ENCODE results near the gene CLEC12A.

The CLEC12A gene

DNA sequence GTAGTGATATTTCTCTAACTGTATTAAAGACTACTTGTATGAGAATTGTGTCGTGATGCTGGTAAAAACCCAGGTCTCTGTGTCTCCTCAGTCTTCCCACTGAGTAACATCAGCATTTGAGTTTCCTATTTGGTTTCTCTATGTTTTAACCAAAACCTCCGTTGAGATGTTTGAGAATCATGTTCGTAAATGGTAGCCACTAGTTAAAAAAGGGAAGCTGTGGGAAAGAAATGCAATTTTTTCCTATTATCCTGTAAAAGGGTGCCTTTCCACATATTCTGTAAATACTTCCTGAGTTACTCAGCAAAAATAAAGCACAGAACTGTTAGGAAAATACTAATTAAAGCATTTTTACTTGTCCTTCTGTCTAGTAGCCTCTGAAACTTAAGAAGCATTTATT is 20.7 kb downstream of the CLEC12A start:
- FAIRE-seq: no peak
- DNase-seq (ENCODE audit: insufficient read length, low spot score): no peak
- no peak for TF ChIP-seq TAF1 (IDR thresholded peaks at IDR 0.05; ENCODE audit: low read depth, low read length)
- TF ChIP-seq PAX5 (IDR thresholded peaks at IDR 0.05; ENCODE audit: insufficient read depth, low read length, severe bottlenecking): no peak
- TF ChIP-seq POLR2A (IDR thresholded peaks at IDR 0.05; ENCODE audit: low read depth, low read length): no peak
- no peak for TF ChIP-seq SPI1 (IDR thresholded peaks at IDR 0.05; ENCODE audit: low read depth, low read length)

- TF ChIP-seq POLR2AphosphoS5 (IDR thresholded peaks at IDR 0.05; ENCODE audit: low read depth, low read length) (no peak), POU2F2 (IDR thresholded peaks at IDR 0.05; ENCODE audit: low read depth, low read length) (no peak), POLR2A (IDR thresholded peaks at IDR 0.05; ENCODE audit: low read depth, low read length) (no peak), SPI1 (IDR thresholded peaks at IDR 0.05; ENCODE audit: low read depth, low read length) (no peak), PAX5 (IDR thresholded peaks at IDR 0.05; ENCODE audit: insufficient read depth, low read length, severe bottlenecking) (no peak), TAF1 (IDR thresholded peaks at IDR 0.05; ENCODE audit: low read depth, low read length) (no peak)
- FAIRE-seq (no peak), DNase-seq (ENCODE audit: insufficient read length, low spot score) (no peak)
Measured at GRCh38 chr12:9992296-9992695, 21.1 kb downstream of the CLEC12A start.

DNA sequence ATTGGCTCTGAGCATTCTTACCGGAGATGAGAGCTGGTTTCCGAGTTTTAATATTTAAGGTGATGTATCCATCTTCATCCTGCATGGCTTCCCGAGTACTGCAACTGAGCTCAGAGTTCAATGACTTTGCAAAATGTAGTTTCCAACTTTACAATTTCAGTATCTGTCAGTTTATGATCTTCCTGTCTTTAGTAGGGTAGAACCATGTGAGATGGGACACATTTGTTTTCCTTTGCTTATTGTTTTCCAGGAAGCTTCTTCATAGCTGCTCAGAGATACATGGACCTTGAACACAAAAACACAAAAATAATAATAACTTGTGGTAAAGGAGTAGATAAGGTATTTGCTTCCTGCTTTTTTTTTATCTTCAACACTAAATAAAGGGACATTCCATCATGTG is 27.8 kb downstream of the CLEC12A start, which contains the start of gene CLEC1B:
CLEC1B (minus strand) TSS at position 106 of the 400 bp plus-strand sequence; CDS start at position 85, 21 bp downstream.
- TF ChIP-seq SPI1 (IDR thresholded peaks at IDR 0.05; ENCODE audit: low read depth, low read length) (no peak), TAF1 (IDR thresholded peaks at IDR 0.05; ENCODE audit: low read depth, low read length) (no peak), POU2F2 (IDR thresholded peaks at IDR 0.05; ENCODE audit: low read depth, low read length) (no peak), POLR2A (IDR thresholded peaks at IDR 0.05; ENCODE audit: low read depth, low read length) (no peak), PAX5 (IDR thresholded peaks at IDR 0.05; ENCODE audit: insufficient read depth, low read length, severe bottlenecking) (no peak), POLR2AphosphoS5 (IDR thresholded peaks at IDR 0.05; ENCODE audit: low read depth, low read length) (no peak)
- FAIRE-seq: no peak
- no peak for DNase-seq (ENCODE audit: insufficient read length, low spot score)

DNA sequence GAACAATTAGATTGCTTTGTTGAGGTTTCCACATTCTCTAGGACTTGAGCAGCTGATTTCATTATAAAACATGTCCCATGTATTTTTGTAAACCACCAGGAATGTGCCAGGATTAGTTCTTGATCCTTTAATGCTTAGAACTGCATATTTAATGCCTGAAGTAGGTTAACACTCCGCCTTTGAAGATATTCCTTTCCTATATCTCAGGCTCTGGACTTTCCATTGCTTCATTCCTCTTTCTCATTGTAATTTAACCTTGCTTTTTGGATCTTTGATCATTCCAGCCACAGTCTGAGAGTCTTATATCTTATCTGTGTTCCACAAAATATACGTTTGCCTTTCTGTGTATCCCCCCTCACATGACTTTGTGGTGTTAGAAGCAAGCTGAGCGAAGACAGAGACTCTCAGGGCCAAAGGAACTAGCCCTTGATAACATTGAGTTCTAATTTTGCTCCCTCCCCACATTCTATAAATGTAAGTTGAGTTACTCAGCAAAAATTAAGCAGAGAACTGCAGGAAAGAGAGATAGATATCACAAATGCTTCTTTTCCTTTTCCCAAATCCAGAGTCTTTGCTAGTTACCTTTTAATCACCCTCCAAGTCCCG is 30.1 kb downstream of the CLEC12A start:
- no peak for TF ChIP-seq PAX5 (IDR thresholded peaks at IDR 0.05; ENCODE audit: insufficient read depth, low read length, severe bottlenecking)
- DNase-seq (ENCODE audit: insufficient read length, low spot score): no peak
- FAIRE-seq: no peak

DNA sequence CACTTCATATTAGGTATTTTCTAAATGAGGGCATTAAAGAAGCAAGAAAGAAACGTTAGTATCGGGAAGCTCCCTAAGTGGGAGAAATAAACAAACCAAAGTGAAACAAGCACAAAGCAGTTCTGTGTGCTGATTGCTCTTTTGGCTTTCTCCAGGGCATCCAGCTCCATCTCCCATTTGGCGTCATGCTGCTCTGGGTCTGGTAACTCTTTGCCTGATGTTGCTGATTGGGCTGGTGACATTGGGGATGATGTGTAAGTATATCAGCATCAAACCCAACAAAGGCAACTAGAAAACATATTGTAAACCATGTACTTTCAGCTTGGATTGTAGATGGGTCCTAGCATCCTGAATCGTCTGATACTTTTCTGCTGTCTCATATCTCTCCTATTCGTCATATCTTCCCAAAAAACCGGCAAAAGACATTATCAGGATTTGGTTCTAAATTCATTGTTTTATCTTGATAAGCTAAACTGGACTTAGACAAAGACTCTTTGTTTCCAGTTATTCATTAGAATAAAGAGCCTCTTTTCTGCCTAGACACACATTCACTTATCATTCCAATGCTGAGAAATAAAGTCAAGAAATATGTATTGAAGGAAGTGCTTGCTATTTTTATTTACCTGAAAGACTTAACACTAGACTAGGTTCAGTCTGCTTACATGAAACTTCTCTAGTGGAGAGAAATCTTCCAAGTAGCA is 41.6 kb downstream of the CLEC12A start:
- TF ChIP-seq POU2F2 (IDR thresholded peaks at IDR 0.05; ENCODE audit: low read depth, low read length): no peak
- TF ChIP-seq PAX5 (IDR thresholded peaks at IDR 0.05; ENCODE audit: insufficient read depth, low read length, severe bottlenecking): no peak
- no peak for TF ChIP-seq TAF1 (IDR thresholded peaks at IDR 0.05; ENCODE audit: low read depth, low read length)
- TF ChIP-seq POLR2A (IDR thresholded peaks at IDR 0.05; ENCODE audit: low read depth, low read length): no peak
- no peak for TF ChIP-seq POLR2AphosphoS5 (IDR thresholded peaks at IDR 0.05; ENCODE audit: low read depth, low read length)
- TF ChIP-seq SPI1 (IDR thresholded peaks at IDR 0.05; ENCODE audit: low read depth, low read length): no peak
- no peak for FAIRE-seq

DNA sequence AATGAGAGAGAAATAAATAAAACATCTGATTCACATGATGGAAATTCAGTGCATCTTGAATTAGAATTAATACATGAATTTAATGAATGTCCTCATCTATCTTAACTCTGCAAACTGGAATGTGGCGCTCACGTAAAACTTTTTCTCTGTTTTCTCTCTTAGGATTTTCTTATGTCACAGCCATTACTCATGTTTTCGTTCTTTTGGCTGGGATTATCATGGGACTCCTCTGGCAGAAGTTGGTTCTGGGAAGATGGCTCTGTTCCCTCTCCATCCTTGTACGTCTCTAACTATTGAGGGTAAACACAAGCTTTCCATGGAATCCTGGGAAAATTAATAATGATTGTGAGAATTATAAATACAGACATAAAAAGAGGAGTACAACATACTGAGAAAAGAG is 44.2 kb downstream of the CLEC12A start:
- no peak for DNase-seq (ENCODE audit: insufficient read length, low spot score)
- no peak for FAIRE-seq
- no peak for TF ChIP-seq SPI1 (IDR thresholded peaks at IDR 0.05; ENCODE audit: low read depth, low read length)
- TF ChIP-seq PAX5 (IDR thresholded peaks at IDR 0.05; ENCODE audit: insufficient read depth, low read length, severe bottlenecking): no peak
- TF ChIP-seq TAF1 (IDR thresholded peaks at IDR 0.05; ENCODE audit: low read depth, low read length): no peak
- no peak for TF ChIP-seq POU2F2 (IDR thresholded peaks at IDR 0.05; ENCODE audit: low read depth, low read length)
- no peak for TF ChIP-seq POLR2AphosphoS5 (IDR thresholded peaks at IDR 0.05; ENCODE audit: low read depth, low read length)
- TF ChIP-seq POLR2A (IDR thresholded peaks at IDR 0.05; ENCODE audit: low read depth, low read length): no peak

More for the DNA sequence above, 41.6 kb downstream of the CLEC12A start:
- no peak for DNase-seq (ENCODE audit: insufficient read length, low spot score)

- no peak for DNase-seq (ENCODE audit: insufficient read length, low spot score)
- no peak for FAIRE-seq
- no peak for TF ChIP-seq PAX5 (IDR thresholded peaks at IDR 0.05; ENCODE audit: insufficient read depth, low read length, severe bottlenecking)
- no peak for TF ChIP-seq POLR2AphosphoS5 (IDR thresholded peaks at IDR 0.05; ENCODE audit: low read depth, low read length)
- TF ChIP-seq TAF1 (IDR thresholded peaks at IDR 0.05; ENCODE audit: low read depth, low read length): no peak
- no peak for TF ChIP-seq POU2F2 (IDR thresholded peaks at IDR 0.05; ENCODE audit: low read depth, low read length)
- no peak for TF ChIP-seq POLR2A (IDR thresholded peaks at IDR 0.05; ENCODE audit: low read depth, low read length)
- TF ChIP-seq SPI1 (IDR thresholded peaks at IDR 0.05; ENCODE audit: low read depth, low read length): no peak
Measured at GRCh38 chr12:10016881-10017280, 45.7 kb downstream of the CLEC12A start.

GRCh38 chr12:10018386-10018785 is 47.2 kb downstream of the CLEC12A start:
- FAIRE-seq (no peak), DNase-seq (ENCODE audit: insufficient read length, low spot score) (no peak)
- TF ChIP-seq POU2F2 (IDR thresholded peaks at IDR 0.05; ENCODE audit: low read depth, low read length): no peak
- TF ChIP-seq SPI1 (IDR thresholded peaks at IDR 0.05; ENCODE audit: low read depth, low read length): no peak
- TF ChIP-seq POLR2AphosphoS5 (IDR thresholded peaks at IDR 0.05; ENCODE audit: low read depth, low read length): no peak
- no peak for TF ChIP-seq POLR2A (IDR thresholded peaks at IDR 0.05; ENCODE audit: low read depth, low read length)
- TF ChIP-seq TAF1 (IDR thresholded peaks at IDR 0.05; ENCODE audit: low read depth, low read length): no peak
- no peak for TF ChIP-seq PAX5 (IDR thresholded peaks at IDR 0.05; ENCODE audit: insufficient read depth, low read length, severe bottlenecking)

DNA sequence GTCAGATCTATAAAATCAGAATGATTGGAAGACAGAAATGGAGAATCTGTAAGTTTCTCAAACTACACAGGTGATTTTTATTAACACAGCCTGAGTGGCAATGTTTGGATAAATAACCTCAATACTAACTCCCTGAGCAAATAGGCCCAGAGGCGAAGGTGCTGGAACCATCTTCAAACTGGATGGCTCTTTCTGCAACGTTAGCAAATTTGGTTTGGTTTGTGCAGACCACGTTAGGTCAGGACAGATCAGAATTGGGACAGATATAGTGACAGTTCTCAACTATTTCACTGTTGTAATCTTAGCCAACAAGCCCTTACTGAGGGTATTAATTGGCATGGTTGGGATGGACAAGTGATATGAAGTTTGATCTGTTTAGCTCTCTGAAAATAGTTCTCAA is 50.1 kb downstream of the CLEC12A start:
- TF ChIP-seq POU2F2 (IDR thresholded peaks at IDR 0.05; ENCODE audit: low read depth, low read length): no peak
- TF ChIP-seq TAF1 (IDR thresholded peaks at IDR 0.05; ENCODE audit: low read depth, low read length): no peak
- TF ChIP-seq POLR2A (IDR thresholded peaks at IDR 0.05; ENCODE audit: low read depth, low read length): no peak
- no peak for TF ChIP-seq PAX5 (IDR thresholded peaks at IDR 0.05; ENCODE audit: insufficient read depth, low read length, severe bottlenecking)
- no peak for TF ChIP-seq POLR2AphosphoS5 (IDR thresholded peaks at IDR 0.05; ENCODE audit: low read depth, low read length)
- TF ChIP-seq SPI1 (IDR thresholded peaks at IDR 0.05; ENCODE audit: low read depth, low read length): no peak
- no peak for FAIRE-seq
- DNase-seq (ENCODE audit: insufficient read length, low spot score): no peak
